CD1c-positive myeloid dendritic cell (primary cell): ENCODE measurements around the gene ZCCHC9.
"Not testable (repeated sequence)": the region's sequence is repeated elsewhere in the genome, so short reads cannot be mapped to it uniquely, and the experiment has no call there.

Experiments used
- DNase-seq: peaks from one replicate; pipeline ENCODE4 v3.0.0-alpha.2; 2016; ENCODE audit errors: extremely low spot score

The ZCCHC9 gene

DNA sequence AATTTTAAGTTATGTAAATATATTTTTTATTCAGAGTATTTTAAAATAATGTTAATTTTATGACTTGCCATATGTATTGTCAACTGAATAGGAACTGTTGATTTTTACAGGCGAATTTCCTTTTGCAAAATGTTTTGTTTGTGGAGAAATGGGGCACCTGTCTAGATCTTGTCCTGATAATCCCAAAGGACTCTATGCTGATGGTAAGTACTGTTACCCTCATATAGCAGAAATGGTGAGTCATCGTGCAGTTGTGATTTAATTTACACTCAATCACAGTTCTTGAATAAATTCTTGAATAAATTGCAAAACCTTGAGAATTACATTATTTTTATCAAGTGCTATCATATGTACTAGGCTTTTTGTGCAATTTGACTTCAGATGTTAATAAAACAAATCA lies 7.4 kb downstream of the ZCCHC9 start:
- DNase-seq, result no peak

DNA sequence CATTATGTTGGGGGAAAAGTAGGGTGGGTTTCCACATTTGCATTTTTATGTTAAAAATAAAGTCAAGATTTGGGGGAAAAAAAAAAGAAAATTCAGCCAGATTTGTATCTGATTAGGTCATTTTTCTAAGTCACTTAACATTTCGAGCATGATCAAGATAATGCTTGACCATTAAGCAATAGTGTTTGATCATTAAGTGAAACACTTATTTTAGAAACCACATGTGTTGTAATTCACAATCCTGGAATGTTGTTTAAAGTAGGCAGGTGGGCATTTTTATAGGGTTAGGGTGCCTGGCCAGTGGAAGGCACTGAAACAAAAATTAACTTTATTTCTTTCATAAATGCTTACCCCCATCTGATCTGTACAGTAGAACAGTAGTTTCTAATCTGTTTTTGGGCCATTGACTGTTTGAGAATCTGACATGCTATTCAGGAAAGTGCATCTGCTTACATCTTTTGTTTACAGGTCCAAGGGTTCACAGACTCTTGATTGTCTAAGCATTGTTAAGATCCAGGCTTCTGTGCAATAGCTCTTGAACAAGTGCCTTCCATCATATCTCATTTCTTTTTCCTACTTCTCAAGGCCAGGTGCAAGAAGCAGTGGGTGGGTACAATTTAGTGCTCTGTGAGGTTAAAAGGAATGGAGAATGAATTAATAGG lies 9.1 kb downstream of the ZCCHC9 start:
- no peak for DNase-seq

DNA sequence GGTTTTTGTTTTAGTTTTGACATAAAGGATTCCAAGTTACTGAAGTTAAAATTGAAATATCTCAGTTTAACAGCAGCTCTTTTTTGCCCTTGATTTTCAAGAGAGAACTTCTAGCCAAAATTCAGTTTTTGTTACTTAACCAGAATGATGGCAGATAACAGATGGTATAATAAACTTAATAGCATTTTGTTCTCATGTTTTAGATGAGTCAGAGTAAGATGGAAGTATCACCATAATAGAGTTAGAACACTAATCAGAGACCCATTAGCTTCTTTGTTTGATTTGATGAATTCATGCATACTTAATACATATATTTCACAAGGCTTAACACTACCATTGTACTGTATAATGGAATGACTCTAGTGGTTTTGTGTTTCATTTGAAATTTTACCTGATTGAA lies 11.9 kb downstream of the ZCCHC9 start:
- DNase-seq, result no peak

DNA sequence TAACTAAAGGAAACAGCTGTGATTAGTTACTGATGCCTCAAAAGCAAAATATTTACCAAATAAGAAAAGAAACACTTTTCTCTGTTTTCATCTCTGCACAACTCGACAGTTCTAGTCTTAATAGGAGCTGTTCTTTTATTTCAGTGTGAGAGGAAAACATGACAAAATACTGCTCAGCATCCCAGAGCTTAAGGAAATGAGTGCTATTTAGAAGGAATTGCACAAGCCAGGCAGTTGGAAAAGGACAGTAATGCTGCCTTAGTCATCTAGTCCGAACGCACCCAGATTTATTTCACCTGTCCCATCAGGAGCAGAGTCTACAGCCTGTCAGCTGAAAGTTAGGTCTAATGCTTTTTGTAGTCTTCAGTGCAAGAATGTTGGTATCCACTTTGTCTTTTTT lies 12.3 kb downstream of the ZCCHC9 start:
- DNase-seq, result no peak

- DNase-seq, result no peak
Measured at GRCh38 chr5:81314581-81314980, 13.2 kb downstream of the ZCCHC9 start.

DNA sequence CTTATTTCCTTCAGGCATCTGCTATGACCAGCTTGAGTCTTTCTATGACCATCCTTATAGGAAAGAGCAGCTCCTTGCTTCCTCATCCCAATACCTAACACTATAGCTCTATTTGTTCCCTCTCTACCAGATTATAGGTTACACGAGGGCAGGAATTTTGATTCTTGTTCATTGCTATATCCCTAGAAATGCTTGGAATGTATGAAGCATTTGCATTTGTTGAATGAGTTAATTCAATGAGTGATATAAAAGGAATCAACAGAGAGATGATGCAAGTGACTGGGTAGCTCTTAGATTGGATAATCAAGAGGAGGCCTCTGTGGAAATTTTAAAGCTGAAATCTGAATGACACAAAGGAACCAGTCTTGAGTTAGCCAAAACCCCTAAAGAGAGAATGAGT lies 13.9 kb downstream of the ZCCHC9 start:
- DNase-seq, result no peak

DNA sequence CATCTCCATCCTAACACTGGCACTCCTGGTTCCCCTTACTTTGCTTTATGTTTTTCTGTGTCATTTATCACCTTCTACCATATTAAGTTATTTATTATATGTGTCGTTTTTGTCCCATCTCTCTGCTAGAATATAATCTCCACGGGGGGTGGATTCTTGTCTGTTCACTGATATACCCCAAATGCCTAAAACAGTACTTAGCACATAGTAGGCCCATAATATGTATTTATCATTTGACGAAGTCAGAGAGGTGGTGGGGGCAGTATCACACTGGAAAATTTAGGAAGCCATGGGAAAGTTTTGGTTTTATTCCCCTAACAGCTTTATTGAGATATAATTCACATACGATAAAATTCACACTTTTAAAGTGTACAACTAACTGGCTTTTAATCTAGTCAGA lies 14.4 kb downstream of the ZCCHC9 start:
- no peak for DNase-seq

GRCh38 chr5:81316571-81316970 lies 15.2 kb downstream of the ZCCHC9 start:
- peak; percentile 23 for DNase-seq

DNA sequence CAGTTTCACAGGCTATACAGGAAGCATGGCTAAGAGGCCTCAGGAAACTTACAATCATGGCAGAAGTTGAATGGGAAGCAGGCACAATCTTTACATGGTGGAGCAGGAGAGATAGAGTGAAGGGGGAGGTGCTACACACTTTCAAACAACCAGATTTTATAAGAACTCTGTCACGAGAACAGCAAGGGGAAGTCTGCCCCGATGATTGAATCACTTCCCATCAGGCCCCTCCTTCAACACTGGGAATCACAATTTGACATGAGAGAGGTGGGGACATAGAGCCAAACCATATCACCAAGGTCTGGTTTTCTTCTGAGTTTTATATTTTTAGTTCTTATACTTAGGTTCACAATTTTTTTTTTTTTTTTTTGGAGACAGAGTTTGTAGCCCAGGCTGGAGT lies 16.1 kb downstream of the ZCCHC9 start:
- DNase-seq, result peak; percentile 24

DNA sequence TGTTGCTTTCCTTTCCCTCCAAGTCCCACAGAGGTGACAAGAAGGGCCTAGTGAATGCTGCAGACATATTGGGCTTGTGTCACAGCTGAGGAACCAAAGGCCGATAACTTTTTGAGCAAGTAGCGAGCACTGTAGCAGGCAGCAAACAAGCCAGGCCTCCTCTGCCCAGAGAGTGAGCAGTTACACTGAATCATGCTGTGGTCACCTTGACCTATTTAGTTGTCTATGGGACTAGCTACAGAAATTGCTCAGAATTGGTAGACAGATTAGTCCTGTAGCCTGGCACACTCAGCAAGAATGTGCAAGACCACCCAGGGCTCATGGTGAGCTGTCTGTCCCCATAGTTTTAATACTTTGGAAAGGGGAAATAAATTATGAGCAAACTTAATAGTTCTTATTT lies 25.2 kb downstream of the ZCCHC9 start:
- no peak for DNase-seq

- no peak for DNase-seq
Measured at GRCh38 chr5:81334304-81335061, 33.1 kb downstream of the ZCCHC9 start.

DNA sequence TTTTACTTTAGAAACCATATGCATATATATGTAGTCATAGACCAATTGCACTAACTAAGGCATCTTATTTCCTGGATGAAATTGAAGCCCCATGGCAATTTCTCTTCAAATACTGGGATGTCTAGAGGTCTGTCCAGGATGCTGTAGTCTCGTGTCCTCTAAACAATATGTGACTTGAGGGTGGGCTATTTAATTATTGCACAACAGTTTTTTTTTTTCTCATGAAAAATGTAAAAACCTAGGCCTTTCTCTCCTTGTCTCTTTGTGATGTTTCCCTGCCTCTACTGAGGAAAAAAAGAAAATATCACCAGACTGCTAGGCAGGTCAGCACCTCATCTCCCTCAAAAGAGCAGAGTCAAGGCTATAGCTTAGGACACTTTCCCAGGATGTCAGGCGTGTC lies 34.6 kb downstream of the ZCCHC9 start:
- no peak for DNase-seq

GRCh38 chr5:81336556-81336955 lies 35.2 kb downstream of the ZCCHC9 start:
- DNase-seq, result no peak

GRCh38 chr5:81337803-81338202 lies 36.4 kb downstream of the ZCCHC9 start:
- no peak for DNase-seq

GRCh38 chr5:81338213-81338612 lies 36.8 kb downstream of the ZCCHC9 start:
- DNase-seq, result not testable (repeated sequence)

GRCh38 chr5:81344736-81345135 lies 43.3 kb downstream of the ZCCHC9 start:
- DNase-seq, result no peak

GRCh38 chr5:81345411-81346003 lies 44.1 kb downstream of the ZCCHC9 start:
- no peak for DNase-seq

DNA sequence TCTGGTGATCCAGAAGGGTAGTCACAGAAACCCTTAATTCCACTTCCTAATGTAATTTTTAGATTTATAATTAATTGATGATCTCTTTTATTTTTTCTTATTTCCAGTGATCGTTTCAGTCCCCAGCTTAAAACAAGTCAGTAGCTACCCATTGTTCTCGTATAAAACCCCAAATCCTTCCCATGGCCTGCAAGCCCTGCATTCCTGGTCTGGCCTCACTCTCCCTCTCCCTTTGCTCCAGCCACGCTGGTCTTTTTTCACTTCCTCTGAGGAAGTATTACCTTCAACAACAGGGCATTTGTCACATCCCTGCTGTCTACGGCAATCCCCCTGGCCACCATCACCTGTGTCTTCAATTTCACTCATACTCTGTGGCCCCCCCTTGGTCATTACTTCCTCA lies 47.8 kb downstream of the ZCCHC9 start:
- no peak for DNase-seq

GRCh38 chr5:81350507-81350906 lies 49.1 kb downstream of the ZCCHC9 start:
- DNase-seq, result no peak

DNA sequence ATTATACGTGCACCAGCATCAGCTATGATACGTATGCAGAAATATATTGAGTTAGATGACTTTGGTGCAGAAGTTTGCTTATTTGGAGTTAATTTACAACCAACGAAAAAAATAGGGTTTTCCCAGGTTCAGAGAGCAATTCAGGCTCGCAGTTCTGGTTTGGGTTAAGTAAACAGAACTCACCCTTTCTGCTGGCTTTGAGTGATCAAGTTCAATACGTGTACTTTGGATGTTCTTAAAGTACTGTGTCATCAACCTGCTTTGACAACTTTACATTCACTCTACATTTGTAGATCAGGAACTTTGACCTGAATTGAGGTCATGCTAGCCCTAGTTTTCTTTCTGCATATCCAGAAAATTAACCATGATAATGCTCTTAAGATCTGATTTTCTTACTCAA lies 51.8 kb downstream of the ZCCHC9 start:
- no peak for DNase-seq

GRCh38 chr5:81354093-81354492 lies 52.7 kb downstream of the ZCCHC9 start:
- DNase-seq, result no peak

DNA sequence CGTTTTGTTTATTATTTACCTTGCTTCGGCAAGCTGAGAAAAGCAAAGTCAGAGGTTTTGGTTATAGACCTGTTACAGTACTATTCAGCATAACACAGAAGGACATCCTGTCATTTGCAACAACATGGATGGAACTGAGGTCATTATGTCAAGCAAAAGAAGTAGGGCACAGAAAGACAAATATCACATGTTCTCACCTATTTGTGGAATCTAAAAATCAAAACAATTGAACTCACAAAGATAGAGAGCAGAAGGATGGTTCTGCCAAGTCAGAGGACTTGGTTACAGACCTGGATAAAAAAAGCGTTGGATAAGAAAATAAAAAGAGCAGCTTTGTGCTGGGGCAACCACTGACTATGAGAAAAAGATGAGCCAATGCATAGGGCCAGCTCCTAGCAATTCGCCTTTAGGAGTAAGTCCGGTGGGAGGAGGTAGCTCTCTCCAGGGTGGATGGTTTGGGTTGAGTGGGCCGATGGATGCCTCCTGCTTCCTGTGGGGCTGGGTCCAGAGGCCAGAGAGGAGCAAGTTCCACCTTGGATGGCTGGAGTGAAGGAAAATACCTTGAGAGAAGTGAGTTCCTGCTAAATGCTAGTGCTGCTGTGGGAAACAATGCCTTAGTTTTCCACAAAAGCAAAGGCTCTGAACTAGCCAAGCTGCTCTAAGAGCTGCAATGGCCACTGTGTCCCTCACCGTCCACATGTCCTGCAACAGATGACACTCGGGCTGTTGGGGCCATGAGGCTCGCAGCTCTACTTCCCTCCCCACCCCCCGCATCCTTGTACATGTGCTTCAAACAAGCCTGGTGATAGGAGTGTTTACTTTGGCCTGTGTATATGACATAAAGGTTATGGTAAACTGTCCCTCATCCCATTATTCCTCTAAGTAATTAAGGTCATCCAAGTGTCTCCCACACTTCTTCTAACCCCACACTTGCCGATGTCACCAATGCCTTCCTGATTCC lies 54.2 kb downstream of the ZCCHC9 start:
- DNase-seq, result no peak
